ENCODE data around the gene FGD3.

Gene FGD3

DNA sequence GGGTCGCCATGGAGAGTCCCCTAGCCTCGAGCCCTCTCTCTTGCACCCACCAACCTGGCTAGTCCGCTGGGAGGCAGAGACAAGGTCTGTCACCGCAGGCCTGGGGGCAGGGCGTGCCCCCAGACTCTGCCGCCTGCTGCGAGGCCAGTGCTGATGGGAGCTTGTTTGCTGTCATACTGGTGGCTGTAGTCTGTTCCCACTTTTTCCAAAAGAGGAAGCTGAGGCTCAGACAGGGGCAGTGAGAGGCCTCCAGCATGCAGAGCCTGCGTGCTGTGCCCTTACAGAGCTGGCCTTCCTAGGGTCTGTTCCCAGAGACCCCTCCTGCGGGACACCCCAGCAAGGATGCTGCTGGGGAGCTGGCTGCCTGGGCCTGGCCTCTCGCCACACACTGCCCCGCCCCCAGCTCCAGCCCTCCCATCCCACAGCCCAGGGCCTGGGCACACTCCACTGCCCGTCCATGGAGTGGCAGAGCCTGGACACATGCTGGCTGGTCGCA is 90.2 kb downstream of the FGD3 start:
- DNase-seq (ENCODE audit: insufficient read length, low spot score) (no peak), FAIRE-seq (no peak)
- TF ChIP-seq, protein P1, sequence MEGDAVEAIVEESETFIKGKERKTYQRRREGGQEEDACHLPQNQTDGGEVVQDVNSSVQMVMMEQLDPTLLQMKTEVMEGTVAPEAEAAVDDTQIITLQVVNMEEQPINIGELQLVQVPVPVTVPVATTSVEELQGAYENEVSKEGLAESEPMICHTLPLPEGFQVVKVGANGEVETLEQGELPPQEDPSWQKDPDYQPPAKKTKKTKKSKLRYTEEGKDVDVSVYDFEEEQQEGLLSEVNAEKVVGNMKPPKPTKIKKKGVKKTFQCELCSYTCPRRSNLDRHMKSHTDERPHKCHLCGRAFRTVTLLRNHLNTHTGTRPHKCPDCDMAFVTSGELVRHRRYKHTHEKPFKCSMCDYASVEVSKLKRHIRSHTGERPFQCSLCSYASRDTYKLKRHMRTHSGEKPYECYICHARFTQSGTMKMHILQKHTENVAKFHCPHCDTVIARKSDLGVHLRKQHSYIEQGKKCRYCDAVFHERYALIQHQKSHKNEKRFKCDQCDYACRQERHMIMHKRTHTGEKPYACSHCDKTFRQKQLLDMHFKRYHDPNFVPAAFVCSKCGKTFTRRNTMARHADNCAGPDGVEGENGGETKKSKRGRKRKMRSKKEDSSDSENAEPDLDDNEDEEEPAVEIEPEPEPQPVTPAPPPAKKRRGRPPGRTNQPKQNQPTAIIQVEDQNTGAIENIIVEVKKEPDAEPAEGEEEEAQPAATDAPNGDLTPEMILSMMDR (IDR thresholded peaks at IDR 0.05; ENCODE audit: insufficient read depth, missing control alignments), result no peak

DNA sequence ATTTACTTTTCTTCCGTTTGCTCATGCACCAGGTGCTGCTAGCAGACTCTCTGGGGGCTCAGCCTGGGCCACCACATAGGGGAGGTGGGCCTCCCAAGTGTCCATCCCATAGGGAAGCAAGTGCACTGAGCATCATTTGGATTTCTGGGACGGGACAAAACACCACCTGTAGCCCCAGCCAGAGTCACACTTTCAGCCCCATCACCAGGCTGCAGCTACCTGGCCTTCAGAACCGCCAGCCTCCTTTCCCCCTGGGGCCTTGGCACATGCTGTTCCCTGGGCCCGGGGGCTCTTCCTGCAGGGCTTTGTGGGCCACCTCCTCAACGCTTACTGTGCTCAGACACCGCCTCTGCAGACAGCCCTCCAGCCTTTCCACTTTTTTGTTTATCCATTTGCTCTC is 91.6 kb downstream of the FGD3 start:
- TF ChIP-seq, protein P1 (IDR thresholded peaks at IDR 0.05; ENCODE audit: insufficient read depth, missing control alignments), result no peak
- FAIRE-seq (no peak), DNase-seq (ENCODE audit: insufficient read length, low spot score) (no peak)

DNA sequence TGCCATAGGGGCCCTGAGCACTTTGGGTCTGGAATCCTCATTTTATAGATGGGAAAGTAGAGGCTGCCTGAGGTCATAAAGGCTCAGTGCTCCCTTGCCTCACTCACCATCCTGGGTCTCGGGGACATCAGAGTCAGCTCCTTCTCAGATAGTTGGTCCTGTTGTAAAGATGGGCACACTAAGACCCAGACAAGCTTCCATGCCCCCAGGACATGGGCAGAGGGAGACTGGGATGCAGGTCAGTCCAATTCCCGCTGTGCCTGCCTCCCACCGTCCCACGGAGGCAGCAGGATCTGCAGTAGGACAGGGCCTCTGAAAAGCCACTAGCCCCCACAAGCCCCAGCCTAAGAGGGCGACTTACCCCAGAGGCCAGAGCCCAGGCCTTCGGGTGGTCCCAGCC is 92.1 kb downstream of the FGD3 start:
- FAIRE-seq, result no peak
- TF ChIP-seq, protein P1 (IDR thresholded peaks at IDR 0.05; ENCODE audit: insufficient read depth, missing control alignments), result no peak
- DNase-seq (ENCODE audit: insufficient read length, low spot score), result no peak

DNA sequence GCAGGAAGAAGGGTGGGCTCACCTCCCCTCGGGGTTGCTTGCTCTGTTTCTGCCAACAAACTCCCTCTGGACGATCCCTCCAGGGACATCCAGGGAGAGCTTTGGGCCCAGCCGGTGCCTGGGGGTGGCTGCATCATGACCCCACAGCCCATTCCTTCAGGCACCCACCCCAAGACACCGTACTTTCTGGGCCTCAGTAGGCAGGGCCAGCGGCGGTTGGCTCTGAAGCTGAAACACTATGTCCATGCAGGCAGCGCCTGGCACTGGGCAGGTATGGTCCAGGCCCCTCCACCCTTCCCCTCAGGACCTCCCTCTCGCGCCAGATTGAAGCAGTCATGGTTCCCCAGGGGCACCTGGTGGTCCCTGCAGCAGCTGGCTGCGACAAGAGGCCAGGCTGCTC is 92.7 kb downstream of the FGD3 start:
- FAIRE-seq (no peak), DNase-seq (ENCODE audit: insufficient read length, low spot score) (no peak)
- TF ChIP-seq, protein P1 (IDR thresholded peaks at IDR 0.05; ENCODE audit: insufficient read depth, missing control alignments), result no peak

DNA sequence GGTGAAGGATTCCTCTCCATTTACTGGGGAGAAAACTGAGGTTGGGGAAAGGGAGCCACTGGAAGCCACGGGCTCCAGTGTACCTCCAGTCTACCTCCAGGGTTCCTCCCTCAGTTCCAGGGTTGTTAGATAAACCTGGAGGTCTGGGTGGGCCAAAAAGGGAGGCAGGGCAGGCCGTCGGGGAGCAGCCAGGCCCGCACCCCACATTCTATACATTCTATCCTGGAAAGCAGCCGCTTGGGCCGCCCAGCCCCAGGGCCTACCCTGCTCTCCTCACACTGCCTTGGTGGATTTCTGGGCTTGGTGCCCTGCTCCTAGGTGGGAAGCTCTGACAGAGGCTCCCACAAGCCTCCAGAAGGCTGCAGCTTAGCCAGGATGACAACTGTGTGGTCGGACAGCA is 93.1 kb downstream of the FGD3 start:
- TF ChIP-seq, protein P1 (IDR thresholded peaks at IDR 0.05; ENCODE audit: insufficient read depth, missing control alignments), result no peak
- no peak for DNase-seq (ENCODE audit: insufficient read length, low spot score)
- FAIRE-seq, result no peak

DNA sequence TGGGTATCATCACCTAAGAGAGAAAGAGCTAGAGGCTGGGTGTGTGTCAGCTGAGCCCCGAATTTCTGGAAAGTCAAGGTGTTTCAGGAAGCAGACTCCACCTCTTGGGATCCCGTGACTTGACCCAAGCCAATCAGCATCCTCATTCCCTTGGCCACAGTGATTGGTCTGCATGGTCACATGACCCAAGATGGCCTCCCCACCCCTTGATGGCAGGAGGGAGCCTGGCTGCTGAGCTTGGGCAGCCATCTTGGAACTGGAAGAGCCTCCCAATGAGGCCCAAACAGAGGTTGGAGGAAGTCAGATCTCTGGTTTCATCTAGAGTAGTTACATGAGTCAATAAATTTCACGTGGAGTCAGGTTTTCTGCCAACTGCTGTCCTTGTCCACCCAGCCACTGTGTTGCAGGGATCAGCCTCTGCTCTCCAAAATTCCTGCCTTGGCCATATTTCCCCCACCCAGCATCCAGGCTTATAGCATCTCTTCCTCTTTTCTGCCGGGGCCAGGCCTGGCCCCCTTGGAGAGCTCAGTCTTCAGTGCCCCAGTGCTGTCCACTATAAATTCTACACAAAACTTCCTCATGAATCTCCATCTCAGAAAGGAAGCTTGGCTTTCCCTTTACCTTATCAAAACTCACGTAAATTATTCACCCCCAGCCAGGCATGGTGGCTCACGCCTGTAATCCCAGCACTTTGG is 93.9 kb downstream of the FGD3 start:
- TF ChIP-seq, protein P1 (IDR thresholded peaks at IDR 0.05; ENCODE audit: insufficient read depth, missing control alignments), result no peak
- FAIRE-seq (no peak), DNase-seq (ENCODE audit: insufficient read length, low spot score) (no peak)

DNA sequence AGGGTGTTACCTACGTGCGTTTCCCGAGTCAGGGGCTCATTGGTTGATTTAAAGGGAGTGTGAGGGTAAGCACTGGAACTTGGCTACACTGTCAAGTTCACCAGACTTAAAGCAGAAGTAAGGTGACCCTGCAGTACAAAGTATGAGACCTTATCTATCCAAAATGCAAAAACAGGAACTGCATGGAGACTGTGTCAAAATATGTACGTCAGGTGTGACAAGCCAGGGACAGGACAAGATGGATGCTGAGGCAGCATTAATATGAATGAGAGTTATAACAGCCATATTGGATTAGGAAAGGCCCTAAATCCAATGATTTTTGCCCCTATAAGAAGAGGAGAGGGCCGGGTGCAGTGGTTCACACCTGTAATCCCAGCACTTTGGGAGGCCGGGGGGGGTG is 95.8 kb downstream of the FGD3 start:
- DNase-seq (ENCODE audit: insufficient read length, low spot score), result no peak
- no peak for FAIRE-seq
- TF ChIP-seq, protein P1 (IDR thresholded peaks at IDR 0.05; ENCODE audit: insufficient read depth, missing control alignments), result no peak

Data from D721Med (cell line).